Neural crest cell (in vitro differentiated cells): ENCODE results near the gene PLXNA1. TPM values are rescaled to one million over a fixed set of nuclear protein-coding genes. Genes with fewer than 3 reads are reported as not detected.

Experiments used
- DNase-seq: peaks from one replicate; pipeline ENCODE4 v3.0.0; 2021; ENCODE audit warnings: low read depth, mixed read lengths, low spot score
- H3K27ac Mint-ChIP-seq: one replicate; pipeline ENCODE4 v1.8.0; 2021; ENCODE audit warnings: mild to moderate bottlenecking, mixed read lengths; ENCODE audit not compliant: unreplicated experiment
- H3K27me3 Mint-ChIP-seq: 2 replicates; pipeline ENCODE4 v1.8.0; 2021; ENCODE audit warnings: low read depth, mild to moderate bottlenecking, mixed read lengths
- H3K36me3 Mint-ChIP-seq: 2 replicates; pipeline ENCODE4 v1.8.0; 2021; ENCODE audit warnings: low read depth, mild to moderate bottlenecking, mixed read lengths
- H3K4me1 Mint-ChIP-seq: 2 replicates; pipeline ENCODE4 v1.8.0; 2021; ENCODE audit warnings: mixed read lengths
- H3K4me3 Mint-ChIP-seq: one replicate; pipeline ENCODE4 v1.8.0; 2021; ENCODE audit warnings: mild to moderate bottlenecking, mixed read lengths
- H3K9me3 Mint-ChIP-seq: 2 replicates; pipeline ENCODE4 v1.8.0; 2021; ENCODE audit warnings: mixed read lengths
- CTCF ChIP-seq: fragments of 200-600 bp; sonication (generic); conservative IDR thresholded peaks from 2 replicates; pipeline ENCODE4 v1.5.0; 2021; ENCODE audit warnings: antibody characterized with exemption, mild to moderate bottlenecking
- total RNA-seq: library from RNA; stranded (reverse); gene quantifications from 2 replicates; pipeline ENCODE4 v1.2.1, GENCODE V29; 2021

PLXNA1 gene
- total RNA-seq, 1 donor from 2014 or later: 94.0 TPM

GRCh38 chr3:126997455-126998038 is 14.6 kb downstream of the PLXNA1 start:
- TF ChIP-seq CTCF: no peak
- H3K4me3 Mint-ChIP-seq: no peak overlapping the region
- H3K36me3 Mint-ChIP-seq: no peaks in the 10 kb centered on the region
- no peak overlapping the region for H3K27ac Mint-ChIP-seq
- no peaks in the 10 kb centered on the region for H3K9me3 Mint-ChIP-seq
- peaks cover 6% of the 10 kb centered on the region for H3K4me1 Mint-ChIP-seq
- no peak for DNase-seq
- H3K27me3 Mint-ChIP-seq: no peaks in the 10 kb centered on the region

GRCh38 chr3:126998320-126998719 is 15.4 kb downstream of the PLXNA1 start:
- H3K9me3 Mint-ChIP-seq: no peaks in the 10 kb centered on the region
- no peak for DNase-seq
- H3K27ac Mint-ChIP-seq: no peak overlapping the region
- H3K27me3 Mint-ChIP-seq: no peaks in the 10 kb centered on the region
- no peak overlapping the region for H3K4me3 Mint-ChIP-seq
- no peak for TF ChIP-seq CTCF
- H3K36me3 Mint-ChIP-seq: no peaks in the 10 kb centered on the region
- H3K4me1 Mint-ChIP-seq: peaks cover 8% of the 10 kb centered on the region

- no peak for DNase-seq
- no peaks in the 10 kb centered on the region for H3K9me3 Mint-ChIP-seq
- H3K27me3 Mint-ChIP-seq: no peaks in the 10 kb centered on the region
- TF ChIP-seq CTCF: no peak
- H3K27ac Mint-ChIP-seq: no peak overlapping the region
- H3K36me3 Mint-ChIP-seq: no peaks in the 10 kb centered on the region
- H3K4me3 Mint-ChIP-seq: no peak overlapping the region
- peaks cover 8% of the 10 kb centered on the region for H3K4me1 Mint-ChIP-seq
Measured at GRCh38 chr3:126998728-126999127, 15.8 kb downstream of the PLXNA1 start.

GRCh38 chr3:126999383-126999782 is 16.5 kb downstream of the PLXNA1 start:
- Mint-ChIP-seq H3K27me3 (no peaks in the 10 kb centered on the region), H3K36me3 (no peaks in the 10 kb centered on the region), H3K9me3 (no peaks in the 10 kb centered on the region), H3K4me1 (peaks cover 13% of the 10 kb centered on the region), H3K4me3 (no peak overlapping the region), H3K27ac (no peak overlapping the region)
- TF ChIP-seq CTCF: no peak
- no peak for DNase-seq

- no peaks in the 10 kb centered on the region for H3K36me3 Mint-ChIP-seq
Measured at GRCh38 chr3:127000119-127000518, 17.2 kb downstream of the PLXNA1 start.

More at GRCh38 chr3:127000119-127000518, 17.2 kb downstream of the PLXNA1 start:
- H3K4me1 Mint-ChIP-seq: peaks cover 13% of the 10 kb centered on the region
- no peak for TF ChIP-seq CTCF
- DNase-seq: no peak
- H3K27me3 Mint-ChIP-seq: no peaks in the 10 kb centered on the region
- H3K4me3 Mint-ChIP-seq: no peak overlapping the region
- H3K9me3 Mint-ChIP-seq: no peaks in the 10 kb centered on the region
- H3K27ac Mint-ChIP-seq: no peak overlapping the region
